ENCODE data around the gene CCDC93.

GRCh38 chr2:117938611-117939010, 75.3 kb downstream of the CCDC93 start:
- TF ChIP-seq POLR2A (IDR thresholded peaks at IDR 0.05) = no peak
- TF ChIP-seq POLR2AphosphoS5 (IDR thresholded peaks at IDR 0.05) = no peak

All from breast epithelium (tissue), 3 donors.